NK-92 treated with Interleukin-12 subunit alpha and Interleukin-12 subunit beta, amount 100 ng/mL, for 24 hours (cell line): ENCODE results near the gene NPM3.
"Not testable (repeated sequence)": the region's sequence is repeated elsewhere in the genome, so short reads cannot be mapped to it uniquely, and the experiment has no call there.

Experiments
- DNase-seq: peaks from one replicate; lab custom pipeline; 2025; lab: John Stamatoyannopoulos, UW

Gene NPM3

DNA sequence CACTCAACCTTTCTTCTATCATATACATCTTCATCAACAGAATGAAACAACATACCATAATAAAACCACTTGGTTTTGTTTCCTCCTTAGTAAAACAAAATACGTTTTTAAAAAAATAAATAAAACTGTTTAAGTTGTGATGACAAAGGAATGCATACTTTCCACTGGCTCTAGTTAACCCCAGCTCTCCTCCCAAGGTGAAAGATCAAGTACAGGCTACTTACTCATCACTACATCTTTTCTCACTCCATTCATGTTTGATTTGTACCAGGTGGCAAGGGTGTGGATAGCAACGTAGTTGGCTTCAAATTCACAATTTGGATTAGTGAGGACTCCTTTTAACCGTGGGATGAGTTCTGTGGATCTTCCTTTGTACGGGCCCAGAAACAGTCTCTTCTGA is 20.3 kb upstream of the NPM3 start:
- no peak for DNase-seq

GRCh38 chr10:101797403-101798059 is 14.3 kb upstream of the NPM3 start:
- no peak for DNase-seq

DNA sequence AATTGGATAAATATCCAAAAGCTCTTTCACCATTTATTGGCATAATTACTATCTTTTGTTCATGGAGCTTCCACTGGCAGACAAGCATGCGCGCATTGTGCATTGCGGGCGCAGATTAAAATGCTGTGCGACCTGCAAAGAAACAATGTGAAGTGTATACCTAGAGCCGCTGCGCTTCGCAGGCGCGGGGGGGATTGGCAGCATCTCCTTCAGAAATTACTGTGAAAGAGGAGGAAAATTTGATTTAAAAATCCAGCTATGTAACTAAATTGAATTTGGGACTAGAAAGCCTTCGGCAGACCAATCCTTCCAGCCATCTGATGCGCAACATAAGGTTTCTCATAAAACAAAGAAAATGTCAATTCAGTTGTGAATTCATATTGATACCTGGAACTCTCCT is 10.3 kb upstream of the NPM3 start:
- DNase-seq: no peak

DNA sequence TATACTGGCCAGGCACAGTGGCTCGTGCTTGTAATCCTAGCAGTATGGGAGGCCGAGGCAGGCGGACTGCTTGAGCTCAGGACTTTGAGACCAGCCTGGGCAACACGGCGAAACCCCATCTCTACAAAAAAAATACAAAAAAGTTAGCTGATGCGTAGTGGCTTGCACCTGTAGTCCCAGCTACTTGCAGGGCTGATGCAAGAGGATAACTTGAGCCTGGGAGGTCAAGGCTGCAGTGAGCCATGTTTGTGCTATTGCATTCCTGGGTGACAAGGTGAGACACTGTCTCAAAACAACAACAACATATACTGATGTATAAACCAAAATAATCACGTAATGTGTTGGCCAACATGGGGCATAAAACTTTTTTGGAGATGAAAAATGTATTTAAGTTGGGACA is 6.4 kb upstream of the NPM3 start:
- DNase-seq: no peak

GRCh38 chr10:101789231-101789630 is 6.0 kb upstream of the NPM3 start:
- DNase-seq: not testable (repeated sequence)

GRCh38 chr10:101785801-101786200 is 2.6 kb upstream of the NPM3 start:
- DNase-seq: no peak

DNA sequence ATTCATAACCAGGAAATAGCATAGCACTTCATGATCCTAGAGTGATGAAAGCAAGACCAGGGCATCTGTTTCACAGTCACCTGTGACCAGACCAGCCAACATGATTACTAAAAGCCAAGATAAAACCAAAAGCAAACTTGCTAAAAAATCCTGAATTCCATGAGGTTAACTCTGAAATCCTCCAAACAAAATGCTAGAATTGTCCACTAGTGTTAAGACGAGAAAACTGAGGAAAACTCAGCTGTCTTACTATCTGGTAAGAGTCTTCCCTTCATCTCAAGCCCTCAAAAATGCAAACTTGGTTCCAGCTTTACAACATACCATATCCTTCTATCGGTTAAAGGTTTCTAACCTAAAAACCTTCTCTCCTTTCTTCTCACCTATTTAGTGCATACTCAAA is 1.3 kb upstream of the NPM3 start:
- no peak for DNase-seq

GRCh38 chr10:101783736-101784118 is 481 bp upstream of the NPM3 start:
- DNase-seq: no peak

DNA sequence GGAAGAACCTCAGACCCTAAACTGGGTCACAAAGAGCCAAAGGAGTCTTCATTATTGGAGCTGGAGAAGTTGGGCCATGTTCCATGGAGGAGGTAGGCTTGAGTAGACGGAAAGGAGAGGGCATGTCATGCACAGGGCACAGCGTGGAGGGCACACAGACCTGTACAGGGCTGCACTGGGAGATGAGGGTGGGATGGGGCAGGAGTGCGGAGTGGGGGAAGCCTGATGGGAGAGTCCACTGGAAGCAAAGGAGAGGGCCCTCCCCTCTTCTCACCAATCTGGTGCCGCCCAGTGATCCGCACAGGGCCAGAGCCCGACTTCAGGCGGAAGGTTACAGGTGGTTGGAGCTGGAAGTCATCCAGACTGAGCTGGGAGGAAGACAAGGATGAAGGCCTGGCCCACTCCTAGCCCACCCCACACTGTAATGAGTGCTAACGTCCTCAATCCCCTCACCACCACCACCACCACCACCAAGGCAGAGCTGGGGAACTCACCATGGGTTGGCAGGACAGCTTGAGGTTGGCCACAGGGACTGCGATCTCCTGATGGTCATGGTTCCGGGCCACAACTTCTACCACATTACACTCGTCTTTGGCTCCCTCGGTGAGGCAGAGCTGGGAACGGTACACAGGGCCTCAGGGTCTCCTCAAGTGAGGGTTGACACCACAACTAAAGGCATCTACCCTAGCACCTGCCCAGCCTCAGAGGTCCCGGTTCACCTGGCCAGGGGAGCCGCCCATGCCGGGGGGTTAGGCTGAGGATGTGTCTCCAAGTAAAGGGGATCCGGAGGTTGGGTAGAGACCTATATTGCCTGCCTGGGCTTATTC is 1.0 kb downstream of the NPM3 start:
- no peak for DNase-seq

- DNase-seq: no peak
These were observed 1.6 kb downstream of the NPM3 start for GRCh38 chr10:101781655-101781983.

DNA sequence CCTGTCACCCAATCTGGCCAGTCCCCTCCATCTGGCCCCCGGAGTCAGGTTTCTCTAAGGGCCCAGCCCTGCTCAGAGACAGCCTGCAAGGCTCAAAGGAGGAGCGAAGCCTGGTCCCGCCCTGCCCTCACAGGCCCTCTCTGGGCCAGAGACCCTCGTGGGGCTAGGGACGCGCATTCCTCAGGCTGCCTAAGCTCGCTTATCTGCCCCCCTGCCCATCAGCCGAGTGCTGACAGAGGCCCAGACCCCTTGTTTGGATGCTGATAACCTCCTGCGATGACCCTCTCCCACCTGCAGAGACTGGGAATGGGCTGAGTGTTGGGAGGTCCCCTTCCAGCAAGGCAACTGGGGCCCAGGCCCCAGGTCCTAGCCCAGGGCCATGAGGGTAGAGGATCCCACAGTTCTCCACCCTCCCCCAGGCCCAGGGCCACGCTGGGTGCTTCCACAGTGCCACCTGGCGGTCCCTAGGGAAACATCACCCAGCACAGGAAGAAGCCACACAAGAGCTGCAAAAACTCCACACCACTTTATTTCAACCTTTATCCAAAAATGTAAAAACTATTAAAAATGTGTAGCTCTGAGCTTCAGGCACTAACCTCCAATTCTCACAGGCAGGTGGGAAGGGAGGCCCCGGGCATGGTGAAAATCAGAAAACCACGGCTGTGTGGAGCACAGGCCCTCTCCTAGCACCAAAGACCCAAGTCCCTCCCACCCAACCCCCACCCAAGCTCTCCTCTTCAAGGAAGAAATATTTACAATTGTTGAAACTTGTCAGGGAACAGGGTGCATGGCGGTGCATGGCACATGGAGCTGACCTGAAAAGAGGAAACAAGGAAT is 2.2 kb downstream of the NPM3 start:
- DNase-seq: peak; percentile 16

DNA sequence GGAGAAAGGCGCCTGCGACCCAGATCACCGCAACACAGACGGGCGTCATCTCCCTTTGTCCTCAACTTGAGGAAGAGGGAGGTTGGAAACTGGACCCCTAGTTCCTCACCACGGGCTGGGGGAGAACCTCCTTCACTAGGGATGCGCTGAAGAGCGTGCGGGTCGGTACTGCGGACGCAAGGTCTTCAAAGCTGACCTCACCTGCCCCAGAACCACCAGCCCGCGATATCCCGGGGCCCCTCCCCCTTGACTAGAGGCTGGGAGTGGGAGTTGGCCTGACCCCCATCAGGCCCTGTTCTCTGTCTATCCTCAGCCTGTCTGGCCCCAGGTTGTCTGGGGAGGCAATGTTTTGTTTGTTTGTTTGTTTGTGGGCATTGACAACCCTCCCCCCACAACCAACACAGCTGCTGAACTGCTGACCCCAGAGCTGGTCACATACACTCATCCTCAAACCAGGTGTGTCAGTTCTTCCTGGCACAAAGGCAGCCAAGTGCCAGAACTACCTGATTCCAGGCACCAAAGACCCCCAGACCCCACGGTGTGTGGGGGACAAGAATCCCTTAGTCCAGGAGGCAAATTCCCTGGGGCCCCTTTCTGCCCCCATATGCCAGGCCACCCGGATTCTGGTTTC is 2.9 kb downstream of the NPM3 start:
- no peak for DNase-seq

DNA sequence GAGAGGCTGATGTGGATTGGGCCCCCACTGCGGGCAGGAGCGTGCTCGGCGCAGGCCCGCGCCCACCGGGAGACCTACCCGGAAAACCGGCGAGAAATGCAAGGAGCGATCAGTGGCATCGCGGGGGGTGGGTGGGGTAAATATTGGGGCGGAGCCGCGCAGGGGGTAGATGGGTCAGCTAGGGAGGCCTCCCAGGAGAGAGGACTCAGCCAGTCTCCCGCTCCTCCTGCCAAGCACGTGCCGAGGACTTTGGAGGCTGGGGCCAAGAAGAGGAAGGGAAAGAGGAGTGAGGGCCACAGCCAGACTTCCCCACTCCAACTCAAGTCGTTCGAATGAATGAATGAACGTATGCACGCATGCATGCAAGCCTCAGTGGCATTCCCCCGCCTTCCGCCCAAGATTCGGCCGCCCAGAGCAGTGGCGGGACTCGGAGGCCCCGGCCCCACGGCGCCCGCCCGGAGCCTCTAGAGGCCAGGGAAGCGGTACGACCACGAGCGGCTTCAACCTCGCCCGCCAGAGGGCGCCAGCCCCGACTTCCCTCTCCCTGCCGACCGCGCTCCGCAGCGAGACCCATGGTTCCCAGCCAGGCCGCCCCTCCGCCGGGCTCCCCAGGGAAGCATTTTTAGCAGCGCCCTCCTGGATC is 3.6 kb downstream of the NPM3 start:
- no peak for DNase-seq

DNA sequence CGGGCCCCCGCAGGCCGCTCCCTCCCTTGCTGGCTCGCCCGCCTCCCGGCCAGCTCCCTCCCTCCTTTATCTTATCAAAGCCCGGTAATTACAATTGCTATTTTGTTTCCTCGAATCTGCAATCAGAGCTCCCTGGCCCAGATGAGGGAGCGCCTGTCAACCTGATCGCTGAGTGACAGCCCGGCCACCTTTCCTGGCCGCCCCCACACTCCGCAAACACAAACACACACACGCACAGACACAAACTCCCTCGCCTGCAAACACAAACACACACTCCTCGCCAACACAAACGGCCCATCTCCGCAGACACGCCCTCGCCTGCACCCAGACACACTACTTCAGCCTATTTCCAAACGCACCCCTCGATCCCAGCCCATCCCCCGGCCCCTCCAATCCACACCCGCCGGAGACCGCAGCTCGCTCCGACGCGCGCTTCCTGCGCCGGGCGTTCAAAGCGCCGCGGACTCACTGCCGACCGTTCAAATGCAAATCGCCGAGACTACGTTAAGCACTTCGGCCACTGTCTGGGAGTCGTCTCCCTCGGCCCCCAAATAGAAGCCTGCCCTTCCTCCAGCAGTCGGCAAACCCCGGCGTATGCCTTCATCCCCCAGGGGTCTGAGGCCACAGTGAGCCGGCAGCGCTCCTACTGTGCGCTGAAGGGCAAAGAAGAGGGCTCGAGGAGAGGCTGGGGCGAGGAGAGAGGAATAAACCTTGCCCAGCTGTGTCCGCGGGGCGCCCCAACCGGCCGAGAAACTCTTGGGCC is 4.3 kb downstream of the NPM3 start:
- no peak for DNase-seq

DNA sequence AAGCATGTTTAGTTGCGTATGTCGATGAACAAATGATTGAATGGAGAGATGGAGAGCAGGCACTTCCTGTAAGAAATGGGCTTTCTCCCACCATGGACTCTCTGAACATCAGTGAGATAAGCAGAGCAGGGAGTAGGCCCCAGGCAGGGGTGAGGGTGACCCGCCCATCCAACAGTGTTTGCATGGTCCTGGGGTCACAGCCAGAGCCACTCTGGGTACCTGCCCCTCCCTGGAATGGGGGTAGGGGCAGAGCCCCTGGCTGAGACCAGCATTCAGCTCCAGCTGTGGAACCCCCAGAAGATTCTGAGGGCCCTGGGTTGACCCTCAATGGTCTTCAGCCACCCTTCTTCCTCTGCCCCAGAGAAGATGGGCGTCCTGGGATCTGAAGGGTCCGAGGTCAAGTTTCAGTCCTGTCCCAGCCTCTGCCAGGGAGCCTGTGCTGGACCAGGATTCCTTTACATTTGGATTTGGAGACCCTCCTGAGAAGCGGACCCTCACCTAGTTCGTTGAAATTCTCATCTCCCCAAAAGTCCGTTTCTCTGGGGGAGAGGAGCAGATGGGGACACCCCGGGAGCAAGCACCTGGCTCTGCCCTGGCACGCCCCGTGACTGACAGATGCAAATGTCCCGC is 5.0 kb downstream of the NPM3 start:
- no peak for DNase-seq

GRCh38 chr10:101777619-101778145 is 5.6 kb downstream of the NPM3 start:
- no peak for DNase-seq

DNA sequence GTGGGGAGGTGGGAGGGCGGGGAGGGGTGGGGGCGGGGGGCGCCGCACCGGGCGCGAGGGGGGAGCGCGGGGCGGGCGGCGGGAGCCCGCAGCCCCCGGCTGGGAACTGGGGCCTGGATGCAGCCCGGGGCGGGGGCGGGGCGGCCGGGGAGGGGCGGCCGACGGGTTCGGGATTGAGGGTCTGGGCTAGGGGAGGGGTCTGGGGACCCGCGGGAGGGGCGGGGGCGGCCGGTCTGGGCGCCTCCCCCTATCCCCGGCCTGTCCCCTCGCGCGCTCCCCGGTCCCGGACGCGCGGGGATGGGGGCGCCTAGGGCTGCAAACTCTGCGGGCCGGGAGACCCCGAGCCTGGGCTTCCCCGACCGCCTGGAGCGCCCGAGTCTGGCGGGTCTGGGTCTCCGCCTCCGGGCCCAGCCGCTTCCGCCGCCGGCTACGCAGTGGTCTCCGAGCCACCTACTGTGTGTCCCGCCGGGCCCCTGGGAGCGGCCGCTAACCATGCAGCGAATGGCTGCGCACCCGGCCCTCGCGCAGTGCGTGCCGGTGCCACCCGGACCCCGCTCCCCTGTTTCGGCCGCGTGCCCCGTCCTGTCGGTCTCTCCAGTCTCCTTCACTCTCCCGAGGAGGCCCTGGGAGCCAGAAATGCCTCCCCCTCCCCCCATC is 7.0 kb downstream of the NPM3 start:
- no peak for DNase-seq

DNA sequence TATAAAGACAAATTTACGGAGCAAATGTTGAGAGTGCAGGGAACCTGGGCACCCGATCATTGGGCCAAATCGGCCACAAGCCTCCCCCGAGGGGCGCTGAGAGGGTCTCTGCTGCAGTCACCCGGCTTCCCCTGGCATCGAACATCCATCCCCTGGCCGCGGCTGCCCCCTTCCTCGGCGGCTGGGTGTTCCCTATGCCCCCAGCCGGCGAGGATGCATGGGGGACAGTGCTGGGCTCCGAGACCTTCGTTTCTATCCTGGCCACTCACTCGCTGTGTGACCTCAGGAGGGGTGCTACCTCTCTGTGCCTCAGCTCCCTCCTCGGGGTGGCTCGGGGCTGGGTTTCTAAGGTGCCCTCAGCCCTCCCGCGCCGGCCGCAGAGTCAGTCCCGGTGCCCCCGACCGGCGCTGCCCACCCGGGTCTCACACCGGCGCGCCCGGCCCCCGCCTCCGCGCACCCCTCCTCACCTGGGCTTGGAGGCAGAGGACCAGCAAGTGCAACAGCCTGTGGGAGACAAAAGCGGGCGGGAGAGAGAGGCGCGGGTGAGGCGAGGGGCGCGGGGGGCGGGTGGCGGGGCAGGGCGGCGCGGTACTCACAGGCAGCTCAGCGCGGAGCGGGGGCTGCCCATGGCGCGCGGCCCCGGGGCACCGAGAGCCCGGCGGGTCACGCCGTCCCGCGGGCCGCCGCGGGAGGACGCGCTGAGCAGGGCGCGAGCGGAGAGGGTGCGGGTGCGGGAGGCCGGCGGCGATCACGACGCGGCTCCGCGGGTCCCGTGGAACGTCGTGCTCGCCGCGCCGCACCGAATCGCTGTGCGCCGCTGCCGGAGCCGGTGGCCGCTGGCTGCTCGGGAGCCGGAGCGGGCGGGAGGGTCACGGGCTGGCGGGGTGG is 7.7 kb downstream of the NPM3 start, which contains the start of gene FGF8:
FGF8 (minus strand) TSS at position 842 of the 888 bp plus-strand sequence; CDS start at position 628, 214 bp downstream.
- DNase-seq: no peak
